Measurements from ENCODE around the gene KMT2C.
"Not testable (repeated sequence)": the region's sequence is repeated elsewhere in the genome, so short reads cannot be mapped to it uniquely, and the experiment has no call there.

KMT2C gene

GRCh38 chr7:152406491-152406890, 29.3 kb downstream of the KMT2C start:
- Histone ChIP-seq H3K4me1 (ENCODE audit: insufficient read depth, low read length) (no peaks in the 10 kb centered on the region), H2AFZ (ENCODE audit: low read depth, low read length) (no peak overlapping the region), H3K9me3 (ENCODE audit: low read length) (no peaks in the 10 kb centered on the region), H3K4me3 (ENCODE audit: low read length) (no peak overlapping the region), H3K27me3 (ENCODE audit: insufficient read depth, low read length) (no peaks in the 10 kb centered on the region), H3K36me3 (ENCODE audit: insufficient read depth, low read length) (no peaks in the 10 kb centered on the region)

GRCh38 chr7:152406030-152406429, 29.8 kb downstream of the KMT2C start:
- H3K4me3 ChIP-seq (ENCODE audit: low read length); H3K36me3 ChIP-seq (ENCODE audit: insufficient read depth, low read length); H3K27me3 ChIP-seq (ENCODE audit: insufficient read depth, low read length); H3K9me3 ChIP-seq (ENCODE audit: low read length); H3K4me1 ChIP-seq (ENCODE audit: insufficient read depth, low read length); H2AFZ ChIP-seq (ENCODE audit: low read depth, low read length): not testable (repeated sequence)

GRCh38 chr7:152403726-152404125, 32.1 kb downstream of the KMT2C start:
- no peak overlapping the region for H2AFZ ChIP-seq (ENCODE audit: low read depth, low read length)
- H3K36me3 ChIP-seq (ENCODE audit: insufficient read depth, low read length): no peaks in the 10 kb centered on the region
- no peaks in the 10 kb centered on the region for H3K27me3 ChIP-seq (ENCODE audit: insufficient read depth, low read length)
- H3K4me3 ChIP-seq (ENCODE audit: low read length): no peak overlapping the region
- no peaks in the 10 kb centered on the region for H3K9me3 ChIP-seq (ENCODE audit: low read length)
- no peaks in the 10 kb centered on the region for H3K4me1 ChIP-seq (ENCODE audit: insufficient read depth, low read length)

GRCh38 chr7:152402384-152403250, 33.2 kb downstream of the KMT2C start:
- Histone ChIP-seq H2AFZ (ENCODE audit: low read depth, low read length) (no peak overlapping the region), H3K4me3 (ENCODE audit: low read length) (no peak overlapping the region), H3K4me1 (ENCODE audit: insufficient read depth, low read length) (no peaks in the 10 kb centered on the region), H3K27me3 (ENCODE audit: insufficient read depth, low read length) (no peaks in the 10 kb centered on the region), H3K9me3 (ENCODE audit: low read length) (no peaks in the 10 kb centered on the region), H3K36me3 (ENCODE audit: insufficient read depth, low read length) (no peaks in the 10 kb centered on the region)

- no peaks in the 10 kb centered on the region for H3K27me3 ChIP-seq (ENCODE audit: insufficient read depth, low read length)
- H3K4me3 ChIP-seq (ENCODE audit: low read length): no peak overlapping the region
- no peaks in the 10 kb centered on the region for H3K9me3 ChIP-seq (ENCODE audit: low read length)
- H2AFZ ChIP-seq (ENCODE audit: low read depth, low read length): no peak overlapping the region
- H3K36me3 ChIP-seq (ENCODE audit: insufficient read depth, low read length): no peaks in the 10 kb centered on the region
- H3K4me1 ChIP-seq (ENCODE audit: insufficient read depth, low read length): peaks cover under 1% of the 10 kb centered on the region
These were observed 36.5 kb downstream of the KMT2C start for GRCh38 chr7:152399344-152399743.

GRCh38 chr7:152395112-152395511, 40.7 kb downstream of the KMT2C start:
- Histone ChIP-seq H3K27me3 (ENCODE audit: insufficient read depth, low read length) (no peaks in the 10 kb centered on the region), H3K4me1 (ENCODE audit: insufficient read depth, low read length) (peaks cover 7% of the 10 kb centered on the region), H3K9me3 (ENCODE audit: low read length) (no peaks in the 10 kb centered on the region), H3K4me3 (ENCODE audit: low read length) (no peak overlapping the region), H2AFZ (ENCODE audit: low read depth, low read length) (no peak overlapping the region), H3K36me3 (ENCODE audit: insufficient read depth, low read length) (no peaks in the 10 kb centered on the region)

- not testable (repeated sequence) for H3K9me3 ChIP-seq (ENCODE audit: low read length)
These were observed 41.6 kb downstream of the KMT2C start for GRCh38 chr7:152394214-152394613.

GRCh38 chr7:152392254-152392653, 43.5 kb downstream of the KMT2C start:
- peaks cover 7% of the 10 kb centered on the region for H3K4me1 ChIP-seq (ENCODE audit: insufficient read depth, low read length)
- no peak overlapping the region for H3K4me3 ChIP-seq (ENCODE audit: low read length)
- H3K9me3 ChIP-seq (ENCODE audit: low read length): no peaks in the 10 kb centered on the region
- no peaks in the 10 kb centered on the region for H3K27me3 ChIP-seq (ENCODE audit: insufficient read depth, low read length)
- no peaks in the 10 kb centered on the region for H3K36me3 ChIP-seq (ENCODE audit: insufficient read depth, low read length)
- no peak overlapping the region for H2AFZ ChIP-seq (ENCODE audit: low read depth, low read length)

More at GRCh38 chr7:152394214-152394613, 41.6 kb downstream of the KMT2C start:
- H3K4me1 ChIP-seq (ENCODE audit: insufficient read depth, low read length); H2AFZ ChIP-seq (ENCODE audit: low read depth, low read length); H3K27me3 ChIP-seq (ENCODE audit: insufficient read depth, low read length); H3K4me3 ChIP-seq (ENCODE audit: low read length); H3K36me3 ChIP-seq (ENCODE audit: insufficient read depth, low read length): not testable (repeated sequence)

- not testable (repeated sequence) for H3K9me3 ChIP-seq (ENCODE audit: low read length); H3K27me3 ChIP-seq (ENCODE audit: insufficient read depth, low read length); H2AFZ ChIP-seq (ENCODE audit: low read depth, low read length); H3K4me3 ChIP-seq (ENCODE audit: low read length); H3K4me1 ChIP-seq (ENCODE audit: insufficient read depth, low read length); H3K36me3 ChIP-seq (ENCODE audit: insufficient read depth, low read length)
These were observed 49.6 kb downstream of the KMT2C start for GRCh38 chr7:152386136-152386764.

GRCh38 chr7:152384235-152385200, 51.3 kb downstream of the KMT2C start:
- not testable (repeated sequence) for H2AFZ ChIP-seq (ENCODE audit: low read depth, low read length); H3K36me3 ChIP-seq (ENCODE audit: insufficient read depth, low read length); H3K27me3 ChIP-seq (ENCODE audit: insufficient read depth, low read length); H3K4me3 ChIP-seq (ENCODE audit: low read length); H3K4me1 ChIP-seq (ENCODE audit: insufficient read depth, low read length); H3K9me3 ChIP-seq (ENCODE audit: low read length)

- no peaks in the 10 kb centered on the region for H3K27me3 ChIP-seq (ENCODE audit: insufficient read depth, low read length)
- H3K4me3 ChIP-seq (ENCODE audit: low read length): no peak overlapping the region
- H3K36me3 ChIP-seq (ENCODE audit: insufficient read depth, low read length): no peaks in the 10 kb centered on the region
- H3K9me3 ChIP-seq (ENCODE audit: low read length): no peaks in the 10 kb centered on the region
- no peak overlapping the region for H2AFZ ChIP-seq (ENCODE audit: low read depth, low read length)
- no peaks in the 10 kb centered on the region for H3K4me1 ChIP-seq (ENCODE audit: insufficient read depth, low read length)
These were observed 52.2 kb downstream of the KMT2C start for GRCh38 chr7:152383341-152384234.

GRCh38 chr7:152382244-152382643, 53.6 kb downstream of the KMT2C start:
- no peaks in the 10 kb centered on the region for H3K4me1 ChIP-seq (ENCODE audit: insufficient read depth, low read length)
- no peaks in the 10 kb centered on the region for H3K27me3 ChIP-seq (ENCODE audit: insufficient read depth, low read length)
- H3K36me3 ChIP-seq (ENCODE audit: insufficient read depth, low read length): no peaks in the 10 kb centered on the region
- no peak overlapping the region for H2AFZ ChIP-seq (ENCODE audit: low read depth, low read length)
- no peak overlapping the region for H3K4me3 ChIP-seq (ENCODE audit: low read length)
- H3K9me3 ChIP-seq (ENCODE audit: low read length): peaks cover 2% of the 10 kb centered on the region

Measured in neuron (in vitro differentiated cells).